OCI-LY1 (cell line): ENCODE data around the gene FBXW2.

Experiments
- H2AFZ ChIP-seq: fragments of 200-600 bp; sonication (generic), shearing (Covaris generic); 2 replicates; pipeline ENCODE4 v1.6.0; 2014; ENCODE audit warnings: antibody characterized with exemption, mild to moderate bottlenecking, low read length
- H3F3A ChIP-seq: fragments of 200-600 bp; sonication (generic), shearing (Covaris generic); 2 replicates; pipeline ENCODE4 v1.6.0; 2014; ENCODE audit warnings: mild to moderate bottlenecking, antibody characterized with exemption, low read length, moderate library complexity; ENCODE audit not compliant: insufficient read depth
- H3K27ac ChIP-seq: fragments of 200-600 bp; sonication (generic); 2 replicates; pipeline ENCODE4 v1.5.1; 2014; ENCODE audit warnings: low read length, mixed run types, mild to moderate bottlenecking, low read depth; ENCODE audit not compliant: poor library complexity, severe bottlenecking
- H3K27me3 ChIP-seq: fragments of 200-600 bp; sonication (generic); 2 replicates; pipeline ENCODE4 v1.6.0; 2014; ENCODE audit warnings: antibody characterized with exemption, mild to moderate bottlenecking, low read length, moderate library complexity; ENCODE audit not compliant: insufficient read depth
- H3K36me3 ChIP-seq: fragments of 200-600 bp; sonication (generic); 2 replicates; pipeline ENCODE4 v1.6.1; 2014; ENCODE audit warnings: mild to moderate bottlenecking, antibody characterized with exemption, low read length, moderate library complexity, mixed read lengths; ENCODE audit not compliant: insufficient read depth
- H3K4me1 ChIP-seq: fragments of 200-600 bp; sonication (generic); 2 replicates; pipeline ENCODE4 v1.5.1; 2014; ENCODE audit warnings: mild to moderate bottlenecking, low read length, moderate library complexity; ENCODE audit not compliant: insufficient read depth, severe bottlenecking
- H3K4me2 ChIP-seq: fragments of 200-600 bp; sonication (generic), shearing (Covaris generic); 2 replicates; pipeline ENCODE4 v1.6.1; 2014; ENCODE audit warnings: low read length
- H3K4me3 ChIP-seq: fragments of 200-600 bp; sonication (generic); 2 replicates; pipeline ENCODE4 v1.5.1; 2014; ENCODE audit warnings: low read length, low read depth, mild to moderate bottlenecking, mixed read lengths; ENCODE audit not compliant: poor library complexity, severe bottlenecking
- H3K79me2 ChIP-seq: fragments of 200-600 bp; shearing (Covaris generic); 2 replicates; pipeline ENCODE4 v1.6.1; 2016; ENCODE audit warnings: mixed run types, low read length, mixed read lengths; ENCODE audit not compliant: insufficient read depth
- H3K9ac ChIP-seq: fragments of 200-600 bp; sonication (generic), shearing (Covaris generic); 2 replicates; pipeline ENCODE4 v1.6.1; 2014; ENCODE audit warnings: mild to moderate bottlenecking, low read length, mixed read lengths
- H3K9me2 ChIP-seq: fragments of 200-600 bp; sonication (generic), shearing (Covaris generic); 2 replicates; pipeline ENCODE4 v1.6.1; 2014; ENCODE audit warnings: low read depth, mild to moderate bottlenecking, low read length, mixed read lengths
- H3K9me3 ChIP-seq: fragments of 200-600 bp; shearing (Covaris generic); 2 replicates; pipeline ENCODE4 v1.6.1; 2014; ENCODE audit warnings: low read length, mixed read lengths
- H4K20me1 ChIP-seq: fragments of 200-600 bp; sonication (generic), shearing (Covaris generic); 2 replicates; pipeline ENCODE4 v1.6.0; 2016; ENCODE audit warnings: mild to moderate bottlenecking, low read length; ENCODE audit not compliant: insufficient read depth
- CTCF ChIP-seq: fragments of 200-600 bp; sonication (generic), shearing (Covaris generic); IDR thresholded peaks from 2 replicates; pipeline ENCODE4 v1.5.1; 2017; ENCODE audit warnings: mild to moderate bottlenecking, antibody characterized with exemption, low read length, moderate library complexity, mixed read lengths
- EZH2 ChIP-seq: fragments of 200-600 bp; sonication (generic), shearing (Covaris generic); IDR thresholded peaks from 2 replicates; pipeline ENCODE4 v1.8.0; 2017; ENCODE audit warnings: borderline replicate concordance, mixed run types, mild to moderate bottlenecking, antibody characterized with exemption, low read length, moderate library complexity, mixed read lengths

The FBXW2 gene

GRCh38 chr9:120733190-120733589 is 60.0 kb downstream of the FBXW2 start:
- H3K4me2 ChIP-seq: no peak overlapping the region
- no peaks in the 10 kb centered on the region for H3K9me2 ChIP-seq
- no peaks in the 10 kb centered on the region for H3K36me3 ChIP-seq
- no peaks in the 10 kb centered on the region for H3K27me3 ChIP-seq
- H3F3A ChIP-seq: no peaks in the 10 kb centered on the region
- H3K9me3 ChIP-seq: no peaks in the 10 kb centered on the region
- H3K4me3 ChIP-seq: no peak overlapping the region
- H3K27ac ChIP-seq: no peak overlapping the region
- H2AFZ ChIP-seq: no peak overlapping the region
- TF ChIP-seq CTCF (no peak), EZH2 (no peak)
- no peaks in the 10 kb centered on the region for H3K79me2 ChIP-seq
- H3K4me1 ChIP-seq: peaks cover 16% of the 10 kb centered on the region
- H4K20me1 ChIP-seq: no peaks in the 10 kb centered on the region
- H3K9ac ChIP-seq: no peak overlapping the region

DNA sequence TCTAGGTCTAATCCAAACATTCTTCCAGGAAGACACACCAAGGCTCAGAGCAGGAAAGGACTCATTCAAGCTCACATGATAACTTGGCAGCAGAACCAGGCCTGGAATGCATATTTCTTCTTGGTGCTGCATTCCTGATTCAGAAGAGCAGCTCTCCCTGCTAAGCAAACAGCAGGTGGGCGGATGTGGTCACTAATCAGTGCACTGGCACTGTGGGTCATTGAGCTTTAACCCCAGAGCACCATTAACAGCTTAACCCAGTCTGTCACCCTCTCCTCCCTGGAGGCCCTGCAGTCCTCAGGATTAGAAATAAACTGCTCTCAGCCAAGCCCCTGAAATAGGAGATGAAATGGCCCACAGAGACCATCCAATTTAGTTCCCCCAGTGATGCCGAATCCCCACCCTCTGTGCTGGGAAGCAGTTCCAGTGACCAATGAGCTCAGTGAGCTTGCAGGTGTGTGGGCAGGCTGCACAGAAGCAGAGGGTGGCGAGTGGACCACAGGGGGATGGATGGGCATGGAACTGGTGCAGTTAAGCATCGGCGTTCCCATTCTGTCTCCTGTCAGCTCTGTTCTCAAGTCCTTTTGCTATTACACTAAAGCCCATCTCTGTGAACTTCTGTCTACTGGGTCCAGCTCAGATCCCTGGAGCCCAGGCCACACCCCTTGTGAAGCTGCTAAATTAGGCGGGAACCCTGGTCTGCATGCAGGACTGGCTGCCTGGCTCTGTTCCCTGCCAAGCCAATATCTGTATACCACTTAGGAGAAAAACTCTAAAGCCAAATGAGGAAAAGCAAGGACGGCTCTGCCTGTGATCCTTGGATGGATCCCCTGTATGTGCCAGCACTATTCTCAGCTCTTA is 62.3 kb downstream of the FBXW2 start:
- H3K4me2 ChIP-seq: no peak overlapping the region
- no peak overlapping the region for H3K9ac ChIP-seq
- TF ChIP-seq EZH2: no peak
- TF ChIP-seq CTCF: no peak
- no peaks in the 10 kb centered on the region for H3K9me2 ChIP-seq
- no peaks in the 10 kb centered on the region for H3K9me3 ChIP-seq
- no peaks in the 10 kb centered on the region for H3K27me3 ChIP-seq
- no peak overlapping the region for H2AFZ ChIP-seq
- H3K4me3 ChIP-seq: no peak overlapping the region
- H3K79me2 ChIP-seq: no peaks in the 10 kb centered on the region
- H3K36me3 ChIP-seq: no peaks in the 10 kb centered on the region
- H3F3A ChIP-seq: no peaks in the 10 kb centered on the region
- H4K20me1 ChIP-seq: no peaks in the 10 kb centered on the region
- peaks cover 13% of the 10 kb centered on the region for H3K4me1 ChIP-seq
- H3K27ac ChIP-seq: no peak overlapping the region

DNA sequence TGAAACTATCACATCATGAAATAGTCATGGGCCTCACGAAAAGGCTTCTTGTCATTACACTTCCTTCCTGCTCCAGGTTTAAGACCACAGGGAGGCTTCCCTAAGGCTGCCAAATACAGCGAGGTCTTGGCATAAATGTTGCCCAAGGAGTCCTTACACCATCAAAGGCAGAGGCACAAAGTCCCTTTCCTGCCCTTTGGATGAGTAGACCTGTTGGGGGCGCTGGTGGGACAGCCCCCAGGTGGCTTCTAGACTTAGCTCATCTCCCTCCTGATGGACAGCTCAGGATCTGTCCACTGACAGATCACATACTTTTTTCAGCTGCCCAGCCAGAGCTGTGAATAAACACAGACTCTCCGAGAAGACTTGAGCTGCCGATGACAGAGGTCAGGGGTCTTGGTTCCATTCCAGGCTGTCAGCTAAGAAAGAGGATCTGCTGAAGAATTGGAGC is 63.4 kb downstream of the FBXW2 start:
- Histone ChIP-seq H3F3A (no peaks in the 10 kb centered on the region), H4K20me1 (no peaks in the 10 kb centered on the region), H3K36me3 (no peaks in the 10 kb centered on the region), H3K79me2 (no peaks in the 10 kb centered on the region), H3K4me1 (peaks cover 3% of the 10 kb centered on the region), H3K9ac (no peak overlapping the region), H3K4me3 (no peak overlapping the region), H3K9me2 (no peaks in the 10 kb centered on the region), H2AFZ (no peak overlapping the region), H3K27me3 (no peaks in the 10 kb centered on the region), H3K9me3 (no peaks in the 10 kb centered on the region), H3K4me2 (no peak overlapping the region), H3K27ac (no peak overlapping the region)
- TF ChIP-seq EZH2: no peak
- TF ChIP-seq CTCF: peak; percentile 39; the same call in 1 of the 2 replicates
